GM12878 (cell line): ENCODE results near the gene ACTL7A.
"Not testable (repeated sequence)": the region's sequence is repeated elsewhere in the genome, so short reads cannot be mapped to it uniquely, and the experiment has no call there.

Experiments
- BCL11A ChIP-seq: IDR thresholded peaks from 2 replicates; pipeline ENCODE4 v1.6.1; 2011; ENCODE audit warnings: low read depth, low read length
- EZH2 ChIP-seq: IDR thresholded peaks from 2 replicates; pipeline ENCODE4 v1.6.1; 2012; ENCODE audit warnings: low read depth, mild to moderate bottlenecking, control low read depth, inconsistent platforms, low read length, borderline replicate concordance; ENCODE audit not compliant: control insufficient read depth
- IRF4 ChIP-seq: IDR thresholded peaks from 2 replicates; pipeline ENCODE4 v1.6.1; 2011; ENCODE audit warnings: low read depth, low read length
- POLR2A ChIP-seq: IDR thresholded peaks from 2 replicates; pipeline ENCODE4 v1.6.1; 2011; ENCODE audit warnings: low read depth, mild to moderate bottlenecking, low read length
- POLR2AphosphoS5 ChIP-seq: IDR thresholded peaks from 2 replicates; pipeline ENCODE4 v1.6.1; 2011; ENCODE audit warnings: mild to moderate bottlenecking, low read length, inconsistent platforms
- SIX5 ChIP-seq: IDR thresholded peaks from 2 replicates; pipeline ENCODE4 v1.6.1; 2011; ENCODE audit warnings: mild to moderate bottlenecking, low read depth, low read length, moderate library complexity; ENCODE audit not compliant: severe bottlenecking
- SUZ12 ChIP-seq: fragments of 200-600 bp; sonication (generic); IDR thresholded peaks from one replicate; pipeline ENCODE4 v1.6.1; 2018; ENCODE audit warnings: antibody characterized with exemption, mild to moderate bottlenecking; ENCODE audit not compliant: unreplicated experiment
- TCF7 ChIP-seq: IDR thresholded peaks from 2 replicates; pipeline ENCODE4 v1.6.1; 2014; ENCODE audit warnings: antibody characterized with exemption, borderline replicate concordance
- ZNF24 ChIP-seq: fragments of 450-650 bp; IDR thresholded peaks from 2 replicates; pipeline ENCODE4 v1.6.1; 2017; ENCODE audit warnings: antibody characterized with exemption, mild to moderate bottlenecking
- TF ChIP-seq, protein P1 (sequence below), 3 experiments: IDR thresholded peaks in 2 of 3; conservative IDR thresholded peaks in 1 of 3; 2 replicates each; pipeline ENCODE4 v1.5.1; 2011; ENCODE audit warnings: low read depth in 3 of 3, low read length in 3 of 3, mild to moderate bottlenecking in 3 of 3, control low read depth in 2 of 3, moderate library complexity in 2 of 3, inconsistent platforms in 1 of 3, mixed read lengths in 1 of 3; ENCODE audit not compliant: control insufficient read depth in 2 of 3, insufficient read depth in 1 of 3; ENCODE audit errors: extremely low read depth in 1 of 3

DNA sequence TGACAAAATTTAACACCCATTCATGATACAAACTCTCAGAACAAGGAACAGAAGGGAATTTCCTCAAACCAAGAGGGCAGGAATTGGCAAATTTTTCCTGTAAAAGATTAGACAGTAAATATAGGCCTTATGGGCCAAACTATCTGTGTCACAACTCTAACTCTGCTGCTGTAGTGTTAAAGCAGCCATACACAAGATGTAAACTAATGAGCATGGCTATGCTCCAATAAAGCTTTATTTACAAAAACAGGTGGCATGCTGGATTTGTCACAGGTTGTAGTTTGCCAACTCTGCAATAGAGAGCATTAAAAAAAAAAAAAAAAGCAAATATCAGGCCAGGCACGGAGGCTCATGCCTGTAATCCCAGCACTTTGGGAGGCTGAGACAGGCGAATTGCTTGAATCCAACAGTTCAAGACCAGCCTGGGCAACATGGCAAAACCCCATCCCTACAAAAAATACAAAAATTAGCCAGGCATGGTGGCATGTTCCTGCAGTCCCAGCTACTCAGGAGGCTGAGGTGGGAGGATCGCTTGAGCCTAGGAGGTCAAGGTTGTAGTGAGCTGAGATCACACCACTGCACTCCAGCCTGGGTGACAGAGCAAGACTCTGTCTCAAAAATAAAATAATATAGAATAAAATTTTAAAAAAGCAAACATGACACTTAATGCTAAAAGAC lies 24.7 kb downstream of the ACTL7A start:
- TF ChIP-seq EZH2, TCF7, POLR2AphosphoS5, SIX5, IRF4, SUZ12, ZNF24, POLR2A, BCL11A: not testable (repeated sequence)
- TF ChIP-seq, protein P1, sequence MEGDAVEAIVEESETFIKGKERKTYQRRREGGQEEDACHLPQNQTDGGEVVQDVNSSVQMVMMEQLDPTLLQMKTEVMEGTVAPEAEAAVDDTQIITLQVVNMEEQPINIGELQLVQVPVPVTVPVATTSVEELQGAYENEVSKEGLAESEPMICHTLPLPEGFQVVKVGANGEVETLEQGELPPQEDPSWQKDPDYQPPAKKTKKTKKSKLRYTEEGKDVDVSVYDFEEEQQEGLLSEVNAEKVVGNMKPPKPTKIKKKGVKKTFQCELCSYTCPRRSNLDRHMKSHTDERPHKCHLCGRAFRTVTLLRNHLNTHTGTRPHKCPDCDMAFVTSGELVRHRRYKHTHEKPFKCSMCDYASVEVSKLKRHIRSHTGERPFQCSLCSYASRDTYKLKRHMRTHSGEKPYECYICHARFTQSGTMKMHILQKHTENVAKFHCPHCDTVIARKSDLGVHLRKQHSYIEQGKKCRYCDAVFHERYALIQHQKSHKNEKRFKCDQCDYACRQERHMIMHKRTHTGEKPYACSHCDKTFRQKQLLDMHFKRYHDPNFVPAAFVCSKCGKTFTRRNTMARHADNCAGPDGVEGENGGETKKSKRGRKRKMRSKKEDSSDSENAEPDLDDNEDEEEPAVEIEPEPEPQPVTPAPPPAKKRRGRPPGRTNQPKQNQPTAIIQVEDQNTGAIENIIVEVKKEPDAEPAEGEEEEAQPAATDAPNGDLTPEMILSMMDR (IDR thresholded peaks at IDR 0.05 in 2 of 3, conservative IDR thresholded peaks at IDR 0.05 in 1 of 3; ENCODE audit: control insufficient read depth in 2 of 3, extremely low read depth in 1 of 3, insufficient read depth in 1 of 3, low read depth in 3 of 3, low read length in 3 of 3) = not testable (repeated sequence)
